ENCODE results near the gene HMCN1. TPM values are rescaled to one million over a fixed set of nuclear protein-coding genes. Genes with fewer than 3 reads are reported as not detected.
"Not testable (repeated sequence)": the region's sequence is repeated elsewhere in the genome, so short reads cannot be mapped to it uniquely, and the experiment has no call there.

Gene HMCN1
- total RNA-seq, 1 experiment from 2014 or later, result 0.63 TPM

GRCh38 chr1:185783860-185784259, 49.7 kb downstream of the HMCN1 start:
- H3K27ac ChIP-seq (ENCODE audit: low read length); H3K4me2 ChIP-seq (ENCODE audit: low read depth, low read length, poor library complexity, severe bottlenecking): not testable (repeated sequence)

GRCh38 chr1:185785586-185785985, 51.4 kb downstream of the HMCN1 start:
- H3K4me1 ChIP-seq (ENCODE audit: low read length), result no peaks in the 10 kb centered on the region
- no peaks in the 10 kb centered on the region for H3K36me3 ChIP-seq (ENCODE audit: insufficient read depth, low read length)
- H4K20me1 ChIP-seq (ENCODE audit: insufficient read depth, low read depth, low read length), result no peaks in the 10 kb centered on the region
- no peaks in the 10 kb centered on the region for H3K27me3 ChIP-seq (ENCODE audit: low read length)
- H3K27ac ChIP-seq (ENCODE audit: low read length), result no peak overlapping the region
- H3K9ac ChIP-seq (ENCODE audit: low read length), result no peak overlapping the region
- no peak for DNase-seq
- H2AFZ ChIP-seq (ENCODE audit: low read length), result no peak overlapping the region
- H3K4me2 ChIP-seq (ENCODE audit: low read depth, low read length, poor library complexity, severe bottlenecking), result no peak overlapping the region
- H3K4me3 ChIP-seq (ENCODE audit: low read length), result no peak overlapping the region
- no peaks in the 10 kb centered on the region for H3K9me2 ChIP-seq (replicated peaks; ENCODE audit: insufficient read depth, low read length)
- H3K9me3 ChIP-seq (ENCODE audit: low read length), result no peaks in the 10 kb centered on the region
- H3K79me2 ChIP-seq (ENCODE audit: low read length), result no peaks in the 10 kb centered on the region

More at GRCh38 chr1:185783860-185784259, 49.7 kb downstream of the HMCN1 start:
- H2AFZ ChIP-seq (ENCODE audit: low read length); H3K9me2 ChIP-seq (replicated peaks; ENCODE audit: insufficient read depth, low read length); DNase-seq; H4K20me1 ChIP-seq (ENCODE audit: insufficient read depth, low read depth, low read length); H3K9ac ChIP-seq (ENCODE audit: low read length); H3K27me3 ChIP-seq (ENCODE audit: low read length); H3K36me3 ChIP-seq (ENCODE audit: insufficient read depth, low read length); H3K4me1 ChIP-seq (ENCODE audit: low read length); H3K79me2 ChIP-seq (ENCODE audit: low read length); H3K9me3 ChIP-seq (ENCODE audit: low read length); H3K4me3 ChIP-seq (ENCODE audit: low read length): not testable (repeated sequence)

- Histone ChIP-seq H3K9me3 (ENCODE audit: low read length) (no peaks in the 10 kb centered on the region), H3K4me3 (ENCODE audit: low read length) (no peak overlapping the region), H3K4me1 (ENCODE audit: low read length) (no peaks in the 10 kb centered on the region), H2AFZ (ENCODE audit: low read length) (no peak overlapping the region), H3K27me3 (ENCODE audit: low read length) (no peaks in the 10 kb centered on the region), H3K4me2 (ENCODE audit: low read depth, low read length, poor library complexity, severe bottlenecking) (no peak overlapping the region), H4K20me1 (ENCODE audit: insufficient read depth, low read depth, low read length) (no peaks in the 10 kb centered on the region), H3K27ac (ENCODE audit: low read length) (no peak overlapping the region), H3K9ac (ENCODE audit: low read length) (no peak overlapping the region), H3K79me2 (ENCODE audit: low read length) (no peaks in the 10 kb centered on the region), H3K36me3 (ENCODE audit: insufficient read depth, low read length) (no peaks in the 10 kb centered on the region), H3K9me2 (replicated peaks; ENCODE audit: insufficient read depth, low read length) (no peaks in the 10 kb centered on the region)
- DNase-seq, result no peak
Measured at GRCh38 chr1:185786524-185786923, 52.3 kb downstream of the HMCN1 start.

- Histone ChIP-seq H3K9ac (ENCODE audit: low read length) (no peak overlapping the region), H3K79me2 (ENCODE audit: low read length) (no peaks in the 10 kb centered on the region), H3K9me3 (ENCODE audit: low read length) (no peaks in the 10 kb centered on the region), H3K27me3 (ENCODE audit: low read length) (no peaks in the 10 kb centered on the region), H3K4me3 (ENCODE audit: low read length) (no peak overlapping the region), H2AFZ (ENCODE audit: low read length) (no peak overlapping the region), H3K27ac (ENCODE audit: low read length) (no peak overlapping the region), H3K9me2 (replicated peaks; ENCODE audit: insufficient read depth, low read length) (no peaks in the 10 kb centered on the region), H4K20me1 (ENCODE audit: insufficient read depth, low read depth, low read length) (no peaks in the 10 kb centered on the region), H3K36me3 (ENCODE audit: insufficient read depth, low read length) (no peaks in the 10 kb centered on the region), H3K4me2 (ENCODE audit: low read depth, low read length, poor library complexity, severe bottlenecking) (no peak overlapping the region), H3K4me1 (ENCODE audit: low read length) (no peaks in the 10 kb centered on the region)
- DNase-seq, result no peak
Measured at GRCh38 chr1:185787238-185787637, 53.0 kb downstream of the HMCN1 start.

DNA sequence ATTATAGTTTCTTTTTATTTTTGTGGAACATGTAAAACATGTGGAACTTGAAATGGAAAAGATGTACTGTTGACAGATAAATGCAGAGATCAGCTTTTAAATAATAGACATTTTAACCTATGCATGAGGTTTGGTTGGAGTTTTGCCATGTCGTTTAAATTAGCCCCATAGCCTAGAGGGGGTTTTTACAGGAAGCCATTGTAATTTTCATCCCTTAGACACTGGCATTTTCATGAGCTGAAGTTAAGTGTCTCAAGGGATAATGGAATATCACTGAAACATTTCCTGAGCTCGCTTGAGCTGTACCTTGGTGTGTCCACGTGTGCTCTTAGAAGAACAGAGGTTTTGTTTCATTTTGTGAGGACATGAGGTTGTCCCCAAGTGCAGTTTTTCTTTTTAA, 54.2 kb downstream of the HMCN1 start:
- no peak overlapping the region for H2AFZ ChIP-seq (ENCODE audit: low read length)
- H3K4me1 ChIP-seq (ENCODE audit: low read length), result no peaks in the 10 kb centered on the region
- no peak overlapping the region for H3K9ac ChIP-seq (ENCODE audit: low read length)
- no peaks in the 10 kb centered on the region for H3K9me3 ChIP-seq (ENCODE audit: low read length)
- H4K20me1 ChIP-seq (ENCODE audit: insufficient read depth, low read depth, low read length), result no peaks in the 10 kb centered on the region
- H3K27ac ChIP-seq (ENCODE audit: low read length), result no peak overlapping the region
- H3K27me3 ChIP-seq (ENCODE audit: low read length), result no peaks in the 10 kb centered on the region
- H3K79me2 ChIP-seq (ENCODE audit: low read length), result no peaks in the 10 kb centered on the region
- no peaks in the 10 kb centered on the region for H3K9me2 ChIP-seq (replicated peaks; ENCODE audit: insufficient read depth, low read length)
- H3K4me3 ChIP-seq (ENCODE audit: low read length), result no peak overlapping the region
- no peak overlapping the region for H3K4me2 ChIP-seq (ENCODE audit: low read depth, low read length, poor library complexity, severe bottlenecking)
- H3K36me3 ChIP-seq (ENCODE audit: insufficient read depth, low read length), result no peaks in the 10 kb centered on the region
- DNase-seq, result no peak

GRCh38 chr1:185789501-185790193, 55.5 kb downstream of the HMCN1 start:
- no peak overlapping the region for H3K27ac ChIP-seq (ENCODE audit: low read length)
- no peaks in the 10 kb centered on the region for H4K20me1 ChIP-seq (ENCODE audit: insufficient read depth, low read depth, low read length)
- no peaks in the 10 kb centered on the region for H3K9me2 ChIP-seq (replicated peaks; ENCODE audit: insufficient read depth, low read length)
- no peak overlapping the region for H2AFZ ChIP-seq (ENCODE audit: low read length)
- H3K9me3 ChIP-seq (ENCODE audit: low read length), result no peaks in the 10 kb centered on the region
- no peak overlapping the region for H3K4me2 ChIP-seq (ENCODE audit: low read depth, low read length, poor library complexity, severe bottlenecking)
- no peaks in the 10 kb centered on the region for H3K36me3 ChIP-seq (ENCODE audit: insufficient read depth, low read length)
- DNase-seq, result no peak
- H3K27me3 ChIP-seq (ENCODE audit: low read length), result no peaks in the 10 kb centered on the region
- no peak overlapping the region for H3K9ac ChIP-seq (ENCODE audit: low read length)
- no peak overlapping the region for H3K4me3 ChIP-seq (ENCODE audit: low read length)
- H3K4me1 ChIP-seq (ENCODE audit: low read length), result no peaks in the 10 kb centered on the region
- no peaks in the 10 kb centered on the region for H3K79me2 ChIP-seq (ENCODE audit: low read length)

GRCh38 chr1:185790194-185790735, 56.1 kb downstream of the HMCN1 start:
- no peak overlapping the region for H3K4me3 ChIP-seq (ENCODE audit: low read length)
- no peaks in the 10 kb centered on the region for H3K27me3 ChIP-seq (ENCODE audit: low read length)
- no peaks in the 10 kb centered on the region for H3K36me3 ChIP-seq (ENCODE audit: insufficient read depth, low read length)
- H3K4me1 ChIP-seq (ENCODE audit: low read length), result no peaks in the 10 kb centered on the region
- DNase-seq, result no peak
- H3K9me2 ChIP-seq (replicated peaks; ENCODE audit: insufficient read depth, low read length), result no peaks in the 10 kb centered on the region
- H2AFZ ChIP-seq (ENCODE audit: low read length), result no peak overlapping the region
- no peaks in the 10 kb centered on the region for H4K20me1 ChIP-seq (ENCODE audit: insufficient read depth, low read depth, low read length)
- no peak overlapping the region for H3K27ac ChIP-seq (ENCODE audit: low read length)
- H3K79me2 ChIP-seq (ENCODE audit: low read length), result no peaks in the 10 kb centered on the region
- H3K4me2 ChIP-seq (ENCODE audit: low read depth, low read length, poor library complexity, severe bottlenecking), result no peak overlapping the region
- H3K9me3 ChIP-seq (ENCODE audit: low read length), result no peaks in the 10 kb centered on the region
- no peak overlapping the region for H3K9ac ChIP-seq (ENCODE audit: low read length)

DNA sequence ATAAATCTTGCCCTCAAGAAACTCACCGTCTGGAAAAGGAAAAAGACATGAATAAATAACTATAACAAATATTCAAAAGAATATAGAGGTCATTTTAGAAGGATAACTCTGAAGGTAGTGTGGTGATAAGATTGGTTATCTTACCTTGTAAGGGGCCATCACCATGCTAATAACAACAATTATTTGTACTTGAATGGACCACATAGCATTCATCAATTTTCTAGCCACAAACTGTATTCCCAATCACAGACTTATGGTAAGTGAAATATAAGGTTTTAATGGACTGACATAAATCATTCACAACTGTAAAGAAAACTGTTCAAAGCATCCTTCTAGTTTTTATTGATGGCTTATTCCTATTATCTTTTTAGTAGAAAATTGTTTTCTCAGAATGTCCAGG, 57.8 kb downstream of the HMCN1 start:
- Histone ChIP-seq H3K9ac (ENCODE audit: low read length) (no peak overlapping the region), H3K9me3 (ENCODE audit: low read length) (0 out of 2 replicates have a peak, but pooled peaks cover 2% of the 10 kb centered on the region), H3K27ac (ENCODE audit: low read length) (no peak overlapping the region), H2AFZ (ENCODE audit: low read length) (no peak overlapping the region), H4K20me1 (ENCODE audit: insufficient read depth, low read depth, low read length) (no peaks in the 10 kb centered on the region), H3K9me2 (replicated peaks; ENCODE audit: insufficient read depth, low read length) (no peaks in the 10 kb centered on the region; the same call in 1 of the 2 replicates), H3K79me2 (ENCODE audit: low read length) (no peaks in the 10 kb centered on the region), H3K4me1 (ENCODE audit: low read length) (no peaks in the 10 kb centered on the region), H3K27me3 (ENCODE audit: low read length) (no peaks in the 10 kb centered on the region), H3K4me3 (ENCODE audit: low read length) (no peak overlapping the region), H3K4me2 (ENCODE audit: low read depth, low read length, poor library complexity, severe bottlenecking) (no peak overlapping the region), H3K36me3 (ENCODE audit: insufficient read depth, low read length) (no peaks in the 10 kb centered on the region)
- no peak for DNase-seq

Data from Karpas-422 (cell line).